GM21717 (cell line): ENCODE measurements around the gene C14orf93.

ENCODE experiments used
- ATAC-seq: cut with Tn5 transposase; IDR thresholded peaks from one replicate; pipeline ENCODE4 v1.9.1; 2021; ENCODE audit warnings: mild to moderate bottlenecking, moderate library complexity; ENCODE audit not compliant: unreplicated experiment

C14orf93 gene, protein sequence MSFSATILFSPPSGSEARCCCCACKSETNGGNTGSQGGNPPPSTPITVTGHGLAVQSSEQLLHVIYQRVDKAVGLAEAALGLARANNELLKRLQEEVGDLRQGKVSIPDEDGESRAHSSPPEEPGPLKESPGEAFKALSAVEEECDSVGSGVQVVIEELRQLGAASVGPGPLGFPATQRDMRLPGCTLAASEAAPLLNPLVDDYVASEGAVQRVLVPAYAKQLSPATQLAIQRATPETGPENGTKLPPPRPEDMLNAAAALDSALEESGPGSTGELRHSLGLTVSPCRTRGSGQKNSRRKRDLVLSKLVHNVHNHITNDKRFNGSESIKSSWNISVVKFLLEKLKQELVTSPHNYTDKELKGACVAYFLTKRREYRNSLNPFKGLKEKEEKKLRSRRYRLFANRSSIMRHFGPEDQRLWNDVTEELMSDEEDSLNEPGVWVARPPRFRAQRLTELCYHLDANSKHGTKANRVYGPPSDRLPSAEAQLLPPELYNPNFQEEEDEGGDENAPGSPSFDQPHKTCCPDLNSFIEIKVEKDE

DNA sequence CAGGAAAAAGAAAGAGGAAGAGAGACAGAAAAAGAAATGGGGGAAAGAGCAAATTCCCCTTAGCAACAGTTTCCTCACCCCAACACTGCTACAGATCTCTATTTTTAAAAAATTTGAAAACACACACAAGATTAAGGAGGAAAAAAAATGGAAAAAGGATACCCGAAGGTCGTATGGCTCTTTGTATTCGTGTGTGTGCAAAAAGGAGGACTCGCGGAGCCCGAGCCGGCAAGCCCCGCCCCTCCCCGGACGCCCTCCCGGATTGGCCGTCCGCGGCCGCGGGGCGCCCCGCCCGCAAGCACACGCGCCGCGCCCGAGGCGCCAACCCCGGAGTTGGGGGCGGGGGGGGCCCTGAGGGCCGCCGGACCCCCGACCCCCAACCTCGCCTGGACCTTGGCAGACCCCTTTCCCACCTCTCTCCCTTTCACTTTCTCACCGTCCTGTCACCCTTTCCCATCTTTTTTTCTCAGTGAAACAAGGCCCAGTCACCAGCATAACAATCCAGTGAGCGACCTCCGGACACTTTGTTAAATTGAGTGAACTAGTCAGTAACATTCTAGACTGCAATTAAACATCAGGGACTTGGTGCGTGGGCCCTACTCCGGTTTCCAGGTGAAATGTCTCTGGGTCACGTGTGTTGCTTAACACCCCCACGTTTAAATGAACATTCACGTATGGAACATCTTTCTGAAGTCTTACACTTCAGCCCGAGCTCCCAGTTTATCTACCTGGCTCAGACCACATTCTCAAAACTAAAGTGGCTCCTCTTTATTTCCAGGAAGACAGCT is at the start of gene C14orf93:
TSS of gene C14orf93 (minus strand) at position 205 of the 788 bp plus-strand sequence. CDS start 11,120 bp downstream, outside the sequence.
- no peak for ATAC-seq

DNA sequence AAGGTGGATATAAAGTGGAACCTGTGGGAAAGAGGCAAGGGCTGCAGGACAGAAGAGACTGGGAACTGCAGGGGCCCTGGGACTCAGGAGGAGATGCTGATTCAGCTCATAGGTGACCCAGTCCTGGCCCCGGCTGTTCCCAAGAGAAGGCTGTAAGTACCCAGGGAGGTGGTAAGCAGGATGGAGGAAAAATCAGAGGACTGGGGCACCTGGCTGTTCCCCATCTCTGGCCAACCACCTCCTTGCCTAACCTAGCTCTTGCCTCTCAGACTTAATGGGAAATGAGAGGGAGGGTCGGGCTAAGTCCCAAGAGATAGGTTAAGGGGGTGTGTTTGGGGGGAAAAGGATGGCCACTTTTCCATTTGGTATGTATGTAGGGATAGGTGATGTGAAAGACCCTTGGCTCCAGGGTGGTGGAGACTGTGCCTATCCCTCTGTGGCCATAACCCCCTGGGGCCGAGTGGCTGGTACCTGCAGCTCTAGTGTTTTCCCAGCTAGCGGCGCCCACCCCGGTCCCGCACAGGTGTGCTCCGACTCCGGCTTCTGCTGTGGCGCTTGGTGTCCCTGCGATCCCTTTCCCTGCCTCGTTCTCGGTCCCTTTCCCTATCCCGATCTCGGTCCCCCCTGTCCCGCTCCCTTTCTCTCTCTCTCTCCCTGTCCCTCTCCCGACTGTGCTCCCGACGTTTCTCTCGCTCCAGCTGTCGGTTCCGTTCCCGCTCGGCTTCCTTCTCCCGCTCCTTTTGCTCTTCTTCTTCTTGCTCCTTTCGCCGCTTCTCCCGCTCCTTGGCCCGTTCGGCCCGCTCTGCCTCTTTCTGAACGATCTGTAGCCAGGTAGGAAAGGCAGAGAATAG is 48.9 kb upstream of the C14orf93 start:
- no peak for ATAC-seq

DNA sequence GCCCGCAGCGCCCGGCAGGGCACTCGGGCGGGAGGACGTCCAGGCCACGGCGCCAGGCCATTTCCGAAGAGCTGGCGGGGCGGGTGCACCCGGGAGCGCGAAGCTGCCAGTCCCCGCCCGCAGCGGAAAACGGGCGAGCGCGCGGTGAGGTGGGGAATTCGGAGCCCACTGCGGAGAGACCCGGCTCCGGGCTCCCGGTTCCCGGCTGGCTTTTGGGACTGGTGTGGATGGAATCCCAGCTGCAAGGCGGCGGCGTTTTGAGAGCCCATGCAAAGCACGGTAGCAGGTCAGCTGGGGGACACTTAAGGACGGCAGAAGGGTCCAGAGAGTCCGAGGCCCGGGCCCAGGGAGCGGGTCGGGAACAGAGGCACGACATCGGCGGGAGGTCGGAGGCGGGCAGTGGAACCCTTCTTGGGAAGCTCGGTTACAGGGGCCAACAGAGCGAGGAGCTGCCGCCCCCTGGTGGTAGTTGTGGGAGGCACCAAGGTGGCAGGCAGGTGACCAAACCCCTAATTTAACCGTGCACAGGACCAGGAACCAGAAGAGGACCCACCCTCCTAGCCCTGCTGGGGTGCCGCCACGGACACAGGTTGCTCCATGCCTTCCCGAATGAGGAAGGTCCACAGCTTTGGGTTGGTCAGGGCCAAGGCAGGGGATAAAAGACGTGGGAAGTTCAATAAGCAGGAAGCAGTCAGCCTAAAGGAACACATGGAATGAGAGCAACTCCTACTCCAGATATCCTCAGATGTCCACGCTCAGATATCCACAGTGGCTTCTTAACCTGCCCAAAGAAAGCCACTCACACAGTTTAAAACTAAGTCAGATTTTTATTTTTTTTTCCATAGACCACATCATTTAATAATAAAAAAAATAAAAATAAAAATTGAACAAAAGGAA is 48.1 kb upstream of the C14orf93 start:
- ATAC-seq, result peak; percentile 62

DNA sequence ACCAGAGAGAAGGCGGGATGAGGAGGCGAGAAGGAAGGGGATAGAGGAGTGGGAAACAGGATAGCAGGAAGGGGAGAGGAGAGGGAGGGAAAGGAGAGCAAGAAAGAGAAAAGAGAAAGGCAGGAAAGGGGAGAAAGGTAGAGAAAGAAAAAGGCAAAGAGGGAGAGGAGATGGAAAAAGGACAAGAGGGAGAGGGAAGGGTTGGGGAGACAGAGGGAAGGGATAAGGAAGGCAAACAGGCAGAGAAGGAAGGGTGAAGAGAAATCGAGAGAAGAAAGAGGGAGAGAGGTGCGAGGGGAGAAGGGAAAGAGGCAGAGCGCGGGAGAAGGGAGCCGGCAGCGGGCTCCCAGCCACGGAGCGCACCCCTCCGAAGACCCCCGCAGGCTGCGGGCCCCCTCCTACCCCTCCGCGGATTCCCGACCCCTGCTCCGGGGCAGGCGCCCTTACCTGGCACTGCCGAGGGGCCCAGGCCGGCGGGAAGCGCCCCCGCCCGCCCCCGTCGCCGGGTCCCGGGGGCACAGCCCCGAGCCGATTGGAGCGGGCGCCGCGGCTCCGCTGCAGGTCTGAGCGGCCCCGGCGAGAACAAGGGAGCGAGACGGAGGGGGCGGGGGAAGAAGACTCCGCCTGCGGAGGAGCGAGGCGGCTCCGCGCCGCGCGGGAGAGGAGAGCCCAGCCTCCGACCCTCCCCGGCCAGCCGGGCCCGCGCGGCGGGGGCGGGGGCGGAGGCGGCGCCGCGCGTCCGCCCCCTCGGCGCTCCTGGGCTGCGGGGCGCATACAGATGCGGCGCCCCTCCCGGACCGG is 47.2 kb upstream of the C14orf93 start, which contains the start of gene CDH24:
TSS of gene CDH24 (minus strand) at position 565 of the 801 bp plus-strand sequence. CDS start 1,787 bp downstream, outside the sequence.
- ATAC-seq, result no peak

DNA sequence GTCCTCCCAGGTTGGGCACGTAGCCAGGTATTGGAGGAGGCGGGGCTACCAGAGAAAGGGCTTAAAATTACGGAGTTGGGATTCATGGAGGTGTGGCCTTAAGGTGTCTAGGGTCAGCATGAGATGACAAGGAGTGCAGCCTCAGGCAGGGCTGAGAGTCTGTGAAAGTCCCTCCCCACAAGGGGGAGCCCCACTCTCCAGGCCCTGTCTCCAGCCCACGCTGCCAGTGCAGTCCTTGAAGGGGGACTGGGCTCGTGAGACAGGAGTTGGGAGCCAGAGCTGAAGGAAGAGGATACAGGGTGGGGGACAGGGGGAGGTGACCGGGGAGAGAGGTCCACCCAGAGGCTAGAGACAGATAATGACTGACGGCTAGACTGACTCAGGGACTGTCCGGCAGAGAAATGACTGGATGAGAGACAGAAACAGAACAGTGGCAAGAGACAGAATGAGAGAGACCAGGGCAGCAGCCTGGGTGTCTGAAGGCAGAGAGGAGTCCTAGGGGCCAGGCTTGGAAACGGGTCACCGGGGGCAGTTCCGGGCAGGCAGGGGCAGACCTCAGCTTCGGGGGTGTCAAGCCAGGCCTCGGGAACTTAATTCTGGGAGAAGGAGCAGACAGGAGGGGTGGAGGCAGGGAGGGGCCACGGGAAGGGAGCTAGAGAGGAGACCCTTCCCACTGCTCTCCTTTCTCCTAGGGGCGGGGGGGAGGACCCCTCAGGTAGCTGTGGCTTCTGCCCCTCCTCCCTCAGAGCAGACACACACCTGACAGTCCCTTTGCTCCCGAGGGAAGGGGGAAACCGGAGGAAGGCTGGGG is 46.4 kb upstream of the C14orf93 start:
- peak; percentile 58 for ATAC-seq

DNA sequence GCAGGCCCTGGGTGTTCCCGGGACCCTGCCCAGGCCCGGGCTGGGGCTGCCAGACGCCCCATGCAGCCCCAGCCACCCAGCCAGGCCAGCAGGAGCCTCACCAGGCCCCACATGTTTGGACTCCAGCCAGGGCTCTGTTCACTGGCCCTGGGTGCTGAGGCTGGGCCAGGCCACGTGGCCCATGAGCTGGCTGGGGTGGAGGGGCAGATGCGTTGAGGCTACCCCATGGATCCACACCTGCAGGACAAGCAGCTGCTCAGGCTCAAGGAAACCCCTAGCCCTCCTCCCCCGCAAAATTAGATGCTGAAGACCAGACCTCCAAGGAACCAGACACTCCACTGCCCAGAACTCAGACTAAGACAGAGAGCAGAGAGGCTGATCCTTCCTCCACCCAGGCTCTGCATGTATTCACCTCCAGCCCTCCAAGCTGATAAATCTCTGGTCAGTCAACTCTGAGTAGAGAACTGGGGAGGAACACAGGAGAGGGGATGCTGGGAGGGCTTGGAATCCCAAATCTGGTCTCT is 45.7 kb upstream of the C14orf93 start:
- ATAC-seq, result no peak

DNA sequence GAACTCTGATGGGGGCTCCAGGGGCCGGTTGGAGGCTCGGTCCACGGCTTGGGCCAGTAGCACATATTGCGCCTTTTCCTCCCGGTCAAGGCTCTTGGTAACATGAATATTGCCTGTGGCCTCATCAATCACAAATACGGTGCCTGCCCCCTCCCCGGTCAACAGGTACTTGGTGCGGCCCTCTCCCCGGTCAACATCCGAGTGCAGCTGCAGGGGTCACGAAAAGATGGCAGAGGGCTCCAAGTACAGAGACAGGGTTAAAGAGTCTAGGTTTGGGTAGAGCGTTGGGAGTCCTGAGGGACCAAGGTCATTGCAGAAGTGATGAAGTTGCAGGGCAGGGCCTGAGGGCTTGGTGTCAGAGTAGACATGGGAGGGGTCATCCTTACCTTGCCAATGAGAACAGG is 45.2 kb upstream of the C14orf93 start:
- ATAC-seq, result no peak

DNA sequence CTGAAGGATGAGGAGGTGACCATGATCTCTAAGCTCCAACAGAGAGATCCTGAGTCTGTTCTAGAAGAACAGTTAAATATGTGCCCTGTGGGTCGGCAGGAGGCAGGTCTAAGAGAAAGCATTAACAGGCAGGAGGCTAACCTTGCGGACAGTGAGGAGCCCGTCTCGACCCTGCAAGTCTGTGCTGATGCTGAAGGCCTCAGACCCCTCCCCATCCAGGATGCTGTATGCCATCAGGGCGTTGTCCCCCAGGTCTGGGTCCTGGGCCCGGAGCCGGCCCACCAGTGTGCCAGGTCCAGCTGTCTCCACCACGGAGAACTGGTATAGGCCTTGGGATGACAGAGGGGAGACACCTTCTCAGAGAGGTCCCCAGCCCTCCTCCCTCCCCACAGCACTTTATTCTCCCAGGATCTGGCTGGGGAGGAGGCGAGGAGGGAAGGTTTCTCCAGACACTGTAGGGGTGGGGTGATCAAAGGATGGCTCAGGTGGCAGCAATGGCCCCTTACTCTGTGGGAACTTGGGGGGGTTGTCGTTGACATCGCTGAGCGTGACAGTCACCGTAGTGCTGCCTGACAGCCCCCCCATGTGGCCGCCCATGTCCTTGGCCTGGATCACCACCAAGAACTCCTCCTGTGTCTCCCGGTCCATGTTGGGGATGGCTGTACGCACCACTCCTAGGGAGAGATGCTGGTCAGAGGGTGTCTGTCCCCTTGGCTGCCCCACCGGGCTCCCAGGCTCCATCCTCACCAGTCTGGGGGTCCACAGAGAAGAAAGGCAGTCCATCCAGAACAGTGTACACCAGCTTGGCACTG is 44.3 kb upstream of the C14orf93 start:
- no peak for ATAC-seq

DNA sequence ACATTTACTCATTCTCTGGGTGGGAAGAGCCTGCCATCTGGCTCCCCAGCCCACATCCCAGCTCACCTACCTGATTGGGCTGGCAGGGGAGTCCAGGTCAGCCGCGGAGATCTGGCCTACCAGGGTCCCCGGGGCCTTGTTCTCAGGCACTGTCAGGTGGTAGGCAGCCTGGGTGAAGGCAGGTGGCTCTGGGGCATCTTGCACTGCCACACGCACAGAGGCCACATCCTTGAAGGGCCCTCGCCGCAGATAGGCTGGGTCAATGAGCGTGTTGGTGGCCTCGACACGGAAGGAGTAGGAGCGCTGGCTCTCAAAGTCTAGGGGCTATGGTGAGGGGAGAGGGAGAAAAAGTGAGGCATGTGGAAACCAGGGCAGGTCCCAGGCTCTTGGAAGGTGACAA is 43.5 kb upstream of the C14orf93 start:
- ATAC-seq, result no peak

DNA sequence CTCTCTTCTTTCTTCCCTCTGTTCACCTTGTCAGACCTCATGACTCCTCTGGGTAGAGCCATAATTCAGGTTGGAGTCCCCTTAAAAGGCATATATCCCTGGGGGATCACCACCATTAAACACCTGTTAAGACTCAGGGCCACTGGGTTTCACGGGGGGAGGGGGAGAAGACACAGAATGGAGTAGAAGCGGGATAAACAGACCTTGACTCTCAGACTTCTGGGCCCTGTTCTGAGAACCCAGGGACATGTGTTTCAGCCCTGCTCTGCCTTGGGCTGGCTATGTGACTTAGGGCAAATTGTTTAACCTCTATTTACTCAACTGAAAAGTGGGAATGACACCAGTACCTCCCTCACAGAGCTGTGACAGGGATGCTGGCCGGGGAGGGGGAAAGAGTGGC is 42.7 kb upstream of the C14orf93 start:
- ATAC-seq, result no peak

DNA sequence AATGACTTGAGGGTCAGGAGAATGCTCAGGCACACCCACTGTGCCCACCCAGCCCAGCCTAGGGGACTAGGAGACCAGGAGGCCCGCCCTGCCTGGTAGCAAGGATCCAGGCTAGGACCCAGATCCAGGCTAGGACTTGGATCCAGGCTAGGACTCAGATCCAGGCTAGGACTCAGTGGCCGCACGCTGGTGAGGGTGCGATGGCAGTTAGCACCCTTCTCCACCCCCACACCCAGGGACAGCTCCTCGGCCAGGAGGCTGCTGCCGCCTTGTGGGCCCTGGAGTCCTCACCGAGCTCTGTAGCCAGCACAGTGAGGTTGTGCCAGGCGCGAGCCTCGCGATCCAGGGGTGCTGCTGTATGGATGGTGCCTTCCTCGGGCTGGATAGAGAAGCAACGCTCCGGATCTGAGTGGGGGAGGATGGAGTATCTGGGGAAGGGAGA is 42.3 kb upstream of the C14orf93 start:
- no peak for ATAC-seq

DNA sequence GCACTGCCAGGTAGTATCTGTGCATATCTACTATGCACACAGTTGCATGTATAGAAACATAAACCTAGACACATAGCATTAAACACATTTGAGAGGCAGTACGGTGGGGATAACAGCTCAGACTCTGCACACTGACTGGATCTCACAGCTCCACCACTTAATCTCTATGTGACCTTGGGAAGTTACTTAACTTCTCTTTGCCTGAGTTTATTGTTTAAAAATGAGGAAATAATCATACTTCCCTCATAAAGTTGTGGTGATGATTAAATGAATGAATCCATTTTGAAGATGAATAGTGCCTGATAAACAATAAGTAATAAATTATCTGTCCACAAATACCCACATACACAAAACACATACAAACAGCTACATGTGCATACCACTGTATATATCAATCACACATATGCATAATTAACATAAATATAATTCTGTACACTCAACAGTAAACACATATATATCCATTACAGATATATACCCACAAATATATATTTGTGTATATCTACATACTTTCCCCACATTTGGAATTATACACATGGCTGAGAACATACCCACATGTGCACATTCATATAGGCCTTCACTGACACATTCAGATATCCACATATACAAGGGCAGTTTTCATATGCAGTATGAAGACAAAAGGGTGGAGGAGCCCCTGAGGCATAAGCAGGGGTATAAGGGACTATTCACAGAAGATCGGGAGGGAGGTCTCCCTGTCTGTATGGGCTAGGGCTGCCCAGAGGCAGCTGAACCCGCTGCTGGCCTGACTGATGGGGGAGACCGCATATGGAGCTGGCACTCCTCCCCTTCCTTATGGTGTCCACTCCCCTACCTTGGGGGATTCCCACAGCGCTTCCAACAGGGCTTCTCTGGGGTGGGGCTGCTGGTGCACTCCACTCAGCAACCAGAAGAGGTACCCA is 41.5 kb upstream of the C14orf93 start:
- no peak for ATAC-seq

DNA sequence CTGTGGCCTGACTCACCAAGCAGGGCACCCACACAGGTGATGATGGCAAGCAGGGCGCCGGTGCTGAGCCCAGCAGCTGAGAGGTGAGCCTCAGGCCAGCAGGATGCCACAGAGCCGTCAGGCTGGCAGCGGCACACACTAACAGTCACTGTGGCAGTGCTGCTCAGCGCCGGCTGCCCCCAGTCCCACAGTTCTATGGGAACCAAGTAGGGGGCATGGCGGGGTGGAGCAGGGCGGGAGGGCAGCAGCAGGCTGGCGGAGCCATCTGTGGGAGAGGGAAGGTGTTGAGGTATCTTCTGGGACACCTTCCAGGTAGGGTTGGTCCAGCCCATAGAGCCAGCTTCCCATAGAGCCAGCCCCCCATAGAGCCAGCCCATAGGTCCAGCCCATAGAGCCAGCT is 39.1 kb upstream of the C14orf93 start:
- ATAC-seq, result no peak

DNA sequence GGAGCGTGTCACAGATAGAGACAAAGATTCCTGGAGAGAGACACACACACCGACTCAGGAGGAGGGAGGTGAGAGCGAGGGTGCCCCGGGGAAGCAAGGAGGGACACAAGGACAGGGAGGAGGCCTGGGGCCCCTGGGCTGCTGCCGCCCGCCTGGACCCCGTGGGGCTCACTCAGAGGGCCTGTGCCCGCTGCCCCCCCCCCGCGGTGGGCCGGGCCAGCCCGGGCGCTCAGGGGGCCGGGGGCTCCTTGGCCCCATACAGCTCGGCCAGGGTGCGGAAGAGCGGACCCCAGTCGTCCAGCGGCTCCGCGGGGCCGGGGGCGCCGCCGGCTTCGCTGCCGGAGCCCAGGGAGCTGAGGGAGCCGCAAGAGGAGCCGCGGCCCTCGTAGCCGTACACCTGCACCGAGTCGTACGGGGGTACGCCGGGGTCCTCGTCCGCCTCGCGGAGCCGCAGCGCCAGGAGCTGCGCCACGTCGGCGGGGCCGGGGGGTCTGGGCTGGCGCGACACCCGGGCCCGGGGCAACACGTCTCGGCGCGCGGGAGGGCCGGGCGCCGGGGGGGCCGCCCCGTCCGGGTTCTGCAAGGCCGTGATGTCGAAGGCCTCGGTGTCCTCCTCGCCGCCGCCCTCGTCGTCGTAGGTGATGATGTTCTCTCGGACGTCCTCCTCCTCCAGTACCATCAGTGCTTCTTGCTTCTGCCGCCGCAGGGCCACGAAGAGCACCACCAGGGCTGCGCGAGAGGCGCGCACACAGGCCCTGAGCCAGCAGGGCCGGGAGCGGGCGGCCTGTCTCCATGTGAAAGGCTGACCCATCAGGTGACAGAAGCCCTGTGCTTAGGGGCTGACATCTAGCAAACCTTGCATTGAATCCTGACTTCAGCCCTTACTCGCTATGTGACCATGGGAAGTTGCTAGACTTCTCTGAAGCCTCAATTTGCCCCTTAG is 38.1 kb upstream of the C14orf93 start:
- ATAC-seq, result no peak
